ENCODE data around the gene SNX9.

DNA sequence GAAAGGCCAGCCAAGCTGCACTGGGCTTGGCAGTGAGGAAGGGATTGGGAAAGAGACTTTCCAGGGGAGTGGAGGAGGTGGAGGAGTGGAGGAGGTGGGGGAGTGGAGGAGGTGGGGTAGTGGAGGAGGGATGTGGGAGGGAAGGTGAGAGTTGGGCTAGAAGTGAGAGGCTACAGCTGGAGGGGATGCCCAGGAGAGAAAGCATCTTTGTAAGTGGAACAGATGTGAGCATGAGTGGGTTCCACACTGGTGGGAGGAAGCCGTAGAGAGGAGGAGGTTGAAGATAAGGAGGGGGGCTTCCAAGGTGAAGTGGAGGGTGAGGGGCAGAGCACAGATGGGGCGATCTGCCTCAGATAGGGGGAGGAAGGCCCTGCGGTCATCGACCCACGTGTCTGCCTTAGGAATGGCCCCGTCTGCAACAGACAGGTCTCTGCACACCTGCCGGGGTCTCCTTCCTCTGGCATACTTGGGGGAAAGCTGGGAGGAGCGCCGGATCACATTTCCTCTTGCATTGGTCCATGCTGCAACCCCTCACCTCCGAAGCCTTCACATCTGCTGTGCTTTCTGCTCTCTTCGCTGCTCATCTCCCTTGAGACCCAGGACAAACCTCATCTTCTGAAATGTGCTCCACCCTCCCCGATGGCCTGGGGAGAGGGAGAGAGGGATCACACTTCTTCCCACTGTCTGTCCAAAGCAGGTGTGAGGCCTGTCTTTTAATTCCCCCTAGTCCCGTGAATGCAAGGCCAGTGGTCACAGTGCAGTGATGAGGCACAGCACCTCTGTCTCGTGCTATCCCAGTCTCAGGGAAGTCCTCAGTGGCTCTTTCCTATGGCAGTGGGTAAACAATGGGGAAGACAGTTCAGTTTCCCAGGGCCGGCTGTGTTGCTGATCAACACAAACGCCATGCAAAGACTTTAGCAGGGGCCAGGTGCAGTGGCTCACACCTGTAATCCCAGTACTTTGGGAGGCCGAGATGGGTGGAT lies 48.6 kb upstream of the SNX9 start:
- TF ChIP-seq CEBPB (IDR thresholded peaks at IDR 0.05; ENCODE audit: low read depth, low read length) (no peak), POLR2A (IDR thresholded peaks at IDR 0.05; ENCODE audit: low read depth, low read length) (no peak)
- TF ChIP-seq, protein P1, sequence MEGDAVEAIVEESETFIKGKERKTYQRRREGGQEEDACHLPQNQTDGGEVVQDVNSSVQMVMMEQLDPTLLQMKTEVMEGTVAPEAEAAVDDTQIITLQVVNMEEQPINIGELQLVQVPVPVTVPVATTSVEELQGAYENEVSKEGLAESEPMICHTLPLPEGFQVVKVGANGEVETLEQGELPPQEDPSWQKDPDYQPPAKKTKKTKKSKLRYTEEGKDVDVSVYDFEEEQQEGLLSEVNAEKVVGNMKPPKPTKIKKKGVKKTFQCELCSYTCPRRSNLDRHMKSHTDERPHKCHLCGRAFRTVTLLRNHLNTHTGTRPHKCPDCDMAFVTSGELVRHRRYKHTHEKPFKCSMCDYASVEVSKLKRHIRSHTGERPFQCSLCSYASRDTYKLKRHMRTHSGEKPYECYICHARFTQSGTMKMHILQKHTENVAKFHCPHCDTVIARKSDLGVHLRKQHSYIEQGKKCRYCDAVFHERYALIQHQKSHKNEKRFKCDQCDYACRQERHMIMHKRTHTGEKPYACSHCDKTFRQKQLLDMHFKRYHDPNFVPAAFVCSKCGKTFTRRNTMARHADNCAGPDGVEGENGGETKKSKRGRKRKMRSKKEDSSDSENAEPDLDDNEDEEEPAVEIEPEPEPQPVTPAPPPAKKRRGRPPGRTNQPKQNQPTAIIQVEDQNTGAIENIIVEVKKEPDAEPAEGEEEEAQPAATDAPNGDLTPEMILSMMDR (conservative IDR thresholded peaks at IDR 0.05; ENCODE audit: low read depth, low read length), result no peak

All from IMR-90 (cell line).